HepG2 (cell line): Measurements from ENCODE around the gene TRIM2. TPM values are rescaled to one million over a fixed set of nuclear protein-coding genes. Genes with fewer than 3 reads are reported as not detected.
A peak's percentile ranks its signal among the peaks of the same experiment; 100 is the strongest.

Experiments
- CEBPB ChIP-seq: IDR thresholded peaks from 2 replicates; pipeline ENCODE4 v1.6.1; 2011; ENCODE audit warnings: low read depth, low read length, improper control_type of control experiment, borderline replicate concordance
- CHD2 ChIP-seq: IDR thresholded peaks from 2 replicates; pipeline ENCODE4 v1.6.1; 2011; ENCODE audit warnings: low read depth, low read length, improper control_type of control experiment
- ELF3 ChIP-seq: IDR thresholded peaks from 2 replicates; pipeline ENCODE4 v1.6.1; 2016; ENCODE audit warnings: missing genetic modification reagents, missing compliant biosample characterization
- HMG20A ChIP-seq: IDR thresholded peaks from 2 replicates; pipeline ENCODE4 v1.6.1; 2016; ENCODE audit warnings: borderline replicate concordance
- HOXA5 ChIP-seq: sonication (generic); formaldehyde crosslinking; IDR thresholded peaks from 2 replicates; pipeline ENCODE4 v1.4.0; 2020; ENCODE audit warnings: missing genetic modification reagents
- MIER2 ChIP-seq: IDR thresholded peaks from 2 replicates; pipeline ENCODE4 v1.6.1; 2016; ENCODE audit warnings: missing biosample characterization, missing genetic modification reagents
- NR2F6 ChIP-seq, 2 experiments: IDR thresholded peaks; 2 replicates each; pipeline ENCODE4 v1.6.1; 2016; ENCODE audit warnings: antibody characterized with exemption in 1 of 2, mild to moderate bottlenecking in 1 of 2
- RARA ChIP-seq: IDR thresholded peaks from 2 replicates; pipeline ENCODE4 v1.6.1; 2016; ENCODE audit warnings: missing genetic modification reagents, missing compliant biosample characterization
- SMAD3 ChIP-seq: sonication (generic); formaldehyde crosslinking; IDR thresholded peaks from 2 replicates; pipeline ENCODE4 v1.4.0; 2020; ENCODE audit warnings: missing genetic modification reagents
- TARDBP ChIP-seq: sonication (generic); formaldehyde crosslinking; IDR thresholded peaks from 2 replicates; pipeline ENCODE4 v1.8.0; 2022; ENCODE audit warnings: mild to moderate bottlenecking, missing genetic modification reagents
- TEAD3 ChIP-seq: optimal IDR thresholded peaks from 2 replicates; pipeline ENCODE3; 2016; ENCODE audit warnings: borderline replicate concordance
- ZNF331 ChIP-seq: sonication (generic); formaldehyde crosslinking; IDR thresholded peaks from 2 replicates; pipeline ENCODE4 v1.4.0; 2020; ENCODE audit warnings: missing genetic modification reagents
- ZNF510 ChIP-seq: sonication (generic); formaldehyde crosslinking; IDR thresholded peaks from 2 replicates; pipeline ENCODE4 v1.4.0; 2020; ENCODE audit warnings: low read depth, mild to moderate bottlenecking, missing genetic modification reagents
- ZNF644 ChIP-seq: IDR thresholded peaks from 2 replicates; pipeline ENCODE4 v1.6.1; 2016; ENCODE audit warnings: low read depth
- ZNF652 ChIP-seq: IDR thresholded peaks from 2 replicates; pipeline ENCODE4 v1.6.1; 2016; ENCODE audit warnings: low read depth, borderline replicate concordance
- polyA plus RNA-seq, 8 experiments: library from polyadenylated mRNA; depleted of rRNA in 3 of 8; stranded (reverse) in 7 of 8; unstranded in 1 of 8; fragments of >200 nt; fragmentation: Illumina TruSeq in 4 of 8; extraction: Trizol in 4 of 8; gene quantifications; 2 replicates each; pipeline versions ENCODE4 v1.2.1 to v1.2.3, GENCODE V29; 2011 to 2016; ENCODE audit warnings: low read depth in 4 of 8, missing spikeins in 1 of 8, mixed read lengths in 1 of 8; ENCODE audit not compliant: insufficient read depth in 1 of 8
- total RNA-seq, 5 experiments: library from RNA; depleted of rRNA; stranded (reverse); fragments of >200 nt; fragmentation: Illumina TruSeq; extraction: Trizol; gene quantifications; 2 replicates each; pipeline ENCODE4 v1.2.3, GENCODE V29; 2016; ENCODE audit warnings: low read depth in 1 of 5
- TF ChIP-seq, protein P1 (sequence below): IDR thresholded peaks from 2 replicates; pipeline ENCODE4 v1.6.1; 2016; ENCODE audit warnings: low read depth, missing genetic modification reagents, missing compliant biosample characterization
- TF ChIP-seq, protein P2 (sequence below): sonication (generic); formaldehyde crosslinking; IDR thresholded peaks from 2 replicates; pipeline ENCODE4 v1.4.0; 2020; ENCODE audit warnings: missing genetic modification reagents
- TF ChIP-seq, protein P3 (sequence below): sonication (generic); formaldehyde crosslinking; IDR thresholded peaks from 2 replicates; pipeline ENCODE4 v1.4.0; 2020; ENCODE audit warnings: mild to moderate bottlenecking, missing genetic modification reagents, borderline replicate concordance

TRIM2 gene
- total and polyA plus RNA-seq, 2 of the 13 experiments (the other 11 are each of a cell fraction or from before 2014, with no cell fraction given), result 2.1 to 4.2 TPM

DNA sequence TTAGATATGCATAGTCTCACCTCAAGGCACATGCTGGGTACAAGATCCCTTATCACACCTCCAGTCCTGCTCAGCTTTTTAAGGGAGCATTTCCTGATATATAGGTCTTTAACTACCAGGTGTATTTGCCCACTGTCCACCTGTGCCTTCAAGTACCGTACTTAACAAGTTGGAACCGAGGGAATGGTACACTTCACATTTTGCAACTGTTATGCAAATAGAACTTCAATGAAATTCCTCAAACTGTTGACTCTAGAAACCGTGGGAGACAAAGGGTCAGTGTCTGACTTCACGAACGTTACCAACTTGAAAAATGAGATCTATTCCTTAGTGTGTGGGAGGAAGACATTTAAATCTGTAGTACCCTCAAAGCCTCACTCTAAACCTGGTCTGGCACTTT, 5.2 kb downstream of the TRIM2 start (continued):
- TF ChIP-seq, protein P1, sequence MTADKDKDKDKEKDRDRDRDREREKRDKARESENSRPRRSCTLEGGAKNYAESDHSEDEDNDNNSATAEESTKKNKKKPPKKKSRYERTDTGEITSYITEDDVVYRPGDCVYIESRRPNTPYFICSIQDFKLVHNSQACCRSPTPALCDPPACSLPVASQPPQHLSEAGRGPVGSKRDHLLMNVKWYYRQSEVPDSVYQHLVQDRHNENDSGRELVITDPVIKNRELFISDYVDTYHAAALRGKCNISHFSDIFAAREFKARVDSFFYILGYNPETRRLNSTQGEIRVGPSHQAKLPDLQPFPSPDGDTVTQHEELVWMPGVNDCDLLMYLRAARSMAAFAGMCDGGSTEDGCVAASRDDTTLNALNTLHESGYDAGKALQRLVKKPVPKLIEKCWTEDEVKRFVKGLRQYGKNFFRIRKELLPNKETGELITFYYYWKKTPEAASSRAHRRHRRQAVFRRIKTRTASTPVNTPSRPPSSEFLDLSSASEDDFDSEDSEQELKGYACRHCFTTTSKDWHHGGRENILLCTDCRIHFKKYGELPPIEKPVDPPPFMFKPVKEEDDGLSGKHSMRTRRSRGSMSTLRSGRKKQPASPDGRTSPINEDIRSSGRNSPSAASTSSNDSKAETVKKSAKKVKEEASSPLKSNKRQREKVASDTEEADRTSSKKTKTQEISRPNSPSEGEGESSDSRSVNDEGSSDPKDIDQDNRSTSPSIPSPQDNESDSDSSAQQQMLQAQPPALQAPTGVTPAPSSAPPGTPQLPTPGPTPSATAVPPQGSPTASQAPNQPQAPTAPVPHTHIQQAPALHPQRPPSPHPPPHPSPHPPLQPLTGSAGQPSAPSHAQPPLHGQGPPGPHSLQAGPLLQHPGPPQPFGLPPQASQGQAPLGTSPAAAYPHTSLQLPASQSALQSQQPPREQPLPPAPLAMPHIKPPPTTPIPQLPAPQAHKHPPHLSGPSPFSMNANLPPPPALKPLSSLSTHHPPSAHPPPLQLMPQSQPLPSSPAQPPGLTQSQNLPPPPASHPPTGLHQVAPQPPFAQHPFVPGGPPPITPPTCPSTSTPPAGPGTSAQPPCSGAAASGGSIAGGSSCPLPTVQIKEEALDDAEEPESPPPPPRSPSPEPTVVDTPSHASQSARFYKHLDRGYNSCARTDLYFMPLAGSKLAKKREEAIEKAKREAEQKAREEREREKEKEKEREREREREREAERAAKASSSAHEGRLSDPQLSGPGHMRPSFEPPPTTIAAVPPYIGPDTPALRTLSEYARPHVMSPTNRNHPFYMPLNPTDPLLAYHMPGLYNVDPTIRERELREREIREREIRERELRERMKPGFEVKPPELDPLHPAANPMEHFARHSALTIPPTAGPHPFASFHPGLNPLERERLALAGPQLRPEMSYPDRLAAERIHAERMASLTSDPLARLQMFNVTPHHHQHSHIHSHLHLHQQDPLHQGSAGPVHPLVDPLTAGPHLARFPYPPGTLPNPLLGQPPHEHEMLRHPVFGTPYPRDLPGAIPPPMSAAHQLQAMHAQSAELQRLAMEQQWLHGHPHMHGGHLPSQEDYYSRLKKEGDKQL (CRISPR knock-in tag), result peak; percentile 89; the same call in 1 of the 2 replicates
- TF ChIP-seq HMG20A (peak; percentile 88), TARDBP (CRISPR knock-in tag) (no peak), CEBPB (peak; percentile 83; the same call in 1 of the 2 replicates), ZNF652 (CRISPR knock-in tag) (peak; percentile 16; the same call in 1 of the 2 replicates), ZNF644 (CRISPR knock-in tag) (0 out of 2 replicates have a peak, but pooled peaks have one; percentile 38), HOXA5 (CRISPR knock-in tag) (0 out of 2 replicates have a peak, but pooled peaks have one; percentile 34), RARA (CRISPR knock-in tag) (peak; percentile 69), ZNF331 (0 out of 2 replicates have a peak, but pooled peaks have one; percentile 24), ZNF510 (CRISPR knock-in tag) (no peak), NR2F6 (IDR thresholded peaks at IDR 0.05) (peak; percentile 58; the same call in 1 of the 2 replicates), NR2F6 (CRISPR knock-in tag; IDR thresholded peaks at IDR 0.05) (no peak), CHD2 (no peak), SMAD3 (CRISPR knock-in tag) (no peak), MIER2 (CRISPR knock-in tag) (0 out of 2 replicates have a peak, but pooled peaks have one; percentile 29), TEAD3 (CRISPR knock-in tag) (peak; percentile 79), ELF3 (CRISPR knock-in tag) (peak; percentile 23; the same call in 1 of the 2 replicates)
- TF ChIP-seq, protein P2, sequence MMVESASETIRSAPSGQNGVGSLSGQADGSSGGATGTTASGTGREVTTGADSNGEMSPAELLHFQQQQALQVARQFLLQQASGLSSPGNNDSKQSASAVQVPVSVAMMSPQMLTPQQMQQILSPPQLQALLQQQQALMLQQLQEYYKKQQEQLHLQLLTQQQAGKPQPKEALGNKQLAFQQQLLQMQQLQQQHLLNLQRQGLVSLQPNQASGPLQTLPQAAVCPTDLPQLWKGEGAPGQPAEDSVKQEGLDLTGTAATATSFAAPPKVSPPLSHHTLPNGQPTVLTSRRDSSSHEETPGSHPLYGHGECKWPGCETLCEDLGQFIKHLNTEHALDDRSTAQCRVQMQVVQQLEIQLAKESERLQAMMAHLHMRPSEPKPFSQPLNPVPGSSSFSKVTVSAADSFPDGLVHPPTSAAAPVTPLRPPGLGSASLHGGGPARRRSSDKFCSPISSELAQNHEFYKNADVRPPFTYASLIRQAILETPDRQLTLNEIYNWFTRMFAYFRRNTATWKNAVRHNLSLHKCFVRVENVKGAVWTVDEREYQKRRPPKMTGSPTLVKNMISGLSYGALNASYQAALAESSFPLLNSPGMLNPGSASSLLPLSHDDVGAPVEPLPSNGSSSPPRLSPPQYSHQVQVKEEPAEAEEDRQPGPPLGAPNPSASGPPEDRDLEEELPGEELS (CRISPR knock-in tag), result peak; percentile 33; the same call in 1 of the 2 replicates
- TF ChIP-seq, protein P3, sequence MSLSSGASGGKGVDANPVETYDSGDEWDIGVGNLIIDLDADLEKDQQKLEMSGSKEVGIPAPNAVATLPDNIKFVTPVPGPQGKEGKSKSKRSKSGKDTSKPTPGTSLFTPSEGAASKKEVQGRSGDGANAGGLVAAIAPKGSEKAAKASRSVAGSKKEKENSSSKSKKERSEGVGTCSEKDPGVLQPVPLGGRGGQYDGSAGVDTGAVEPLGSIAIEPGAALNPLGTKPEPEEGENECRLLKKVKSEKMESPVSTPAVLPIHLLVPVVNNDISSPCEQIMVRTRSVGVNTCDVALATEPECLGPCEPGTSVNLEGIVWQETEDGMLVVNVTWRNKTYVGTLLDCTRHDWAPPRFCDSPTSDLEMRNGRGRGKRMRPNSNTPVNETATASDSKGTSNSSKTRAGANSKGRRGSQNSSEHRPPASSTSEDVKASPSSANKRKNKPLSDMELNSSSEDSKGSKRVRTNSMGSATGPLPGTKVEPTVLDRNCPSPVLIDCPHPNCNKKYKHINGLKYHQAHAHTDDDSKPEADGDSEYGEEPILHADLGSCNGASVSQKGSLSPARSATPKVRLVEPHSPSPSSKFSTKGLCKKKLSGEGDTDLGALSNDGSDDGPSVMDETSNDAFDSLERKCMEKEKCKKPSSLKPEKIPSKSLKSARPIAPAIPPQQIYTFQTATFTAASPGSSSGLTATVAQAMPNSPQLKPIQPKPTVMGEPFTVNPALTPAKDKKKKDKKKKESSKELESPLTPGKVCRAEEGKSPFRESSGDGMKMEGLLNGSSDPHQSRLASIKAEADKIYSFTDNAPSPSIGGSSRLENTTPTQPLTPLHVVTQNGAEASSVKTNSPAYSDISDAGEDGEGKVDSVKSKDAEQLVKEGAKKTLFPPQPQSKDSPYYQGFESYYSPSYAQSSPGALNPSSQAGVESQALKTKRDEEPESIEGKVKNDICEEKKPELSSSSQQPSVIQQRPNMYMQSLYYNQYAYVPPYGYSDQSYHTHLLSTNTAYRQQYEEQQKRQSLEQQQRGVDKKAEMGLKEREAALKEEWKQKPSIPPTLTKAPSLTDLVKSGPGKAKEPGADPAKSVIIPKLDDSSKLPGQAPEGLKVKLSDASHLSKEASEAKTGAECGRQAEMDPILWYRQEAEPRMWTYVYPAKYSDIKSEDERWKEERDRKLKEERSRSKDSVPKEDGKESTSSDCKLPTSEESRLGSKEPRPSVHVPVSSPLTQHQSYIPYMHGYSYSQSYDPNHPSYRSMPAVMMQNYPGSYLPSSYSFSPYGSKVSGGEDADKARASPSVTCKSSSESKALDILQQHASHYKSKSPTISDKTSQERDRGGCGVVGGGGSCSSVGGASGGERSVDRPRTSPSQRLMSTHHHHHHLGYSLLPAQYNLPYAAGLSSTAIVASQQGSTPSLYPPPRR, result peak; percentile 90
